Measurements from ENCODE around the gene ZNF664.

DNA sequence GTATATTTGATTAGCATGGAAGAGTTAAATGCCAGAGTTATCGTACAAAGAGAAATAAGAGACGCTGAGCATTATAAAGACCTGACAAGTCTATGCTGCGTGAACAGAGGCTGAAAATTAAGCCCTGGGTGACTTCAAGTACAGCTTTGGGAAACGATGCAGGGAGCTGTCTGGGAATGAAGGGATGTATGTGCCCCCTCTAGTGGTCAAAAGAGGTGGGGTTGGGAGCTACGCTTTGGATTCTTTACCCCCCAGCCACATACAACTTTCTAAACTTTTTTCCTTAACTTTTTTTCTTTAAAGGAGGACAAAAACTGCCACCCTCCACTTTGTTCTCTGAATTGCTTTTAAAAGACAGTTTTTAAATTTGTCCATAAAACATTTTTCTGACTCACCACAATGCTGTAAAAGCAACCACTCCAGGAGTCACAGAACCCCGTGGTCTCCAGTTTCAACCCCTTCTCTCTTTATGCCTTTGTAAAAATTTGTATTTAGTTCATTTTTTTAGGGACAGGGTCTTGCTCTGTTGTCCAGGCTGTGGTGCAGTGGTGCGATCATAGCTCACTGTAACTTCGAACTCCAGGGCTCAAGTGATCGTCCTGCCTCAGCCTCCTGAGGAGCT, 59.4 kb downstream of the ZNF664 start:
- TF ChIP-seq SUZ12 (IDR thresholded peaks at IDR 0.05) (no peak), TARDBP (IDR thresholded peaks at IDR 0.05) (no peak), FOXK2 (IDR thresholded peaks at IDR 0.05) (no peak), L3MBTL2 (conservative IDR thresholded peaks at IDR 0.05) (no peak)

All from HEK293T (cell line).